NCI-H146 (cell line): ENCODE data around the gene MYMX.
"Not testable (repeated sequence)": the region's sequence is repeated elsewhere in the genome, so short reads cannot be mapped to it uniquely, and the experiment has no call there.

ENCODE experiments used
- DNase-seq: peaks from one replicate; lab custom pipeline; 2025; lab: John Stamatoyannopoulos, UW

MYMX gene

GRCh38 chr6:44219815-44220784 lies 3.4 kb downstream of the MYMX start:
- DNase-seq, result no peak

GRCh38 chr6:44220913-44221290 lies 4.2 kb downstream of the MYMX start:
- no peak for DNase-seq

DNA sequence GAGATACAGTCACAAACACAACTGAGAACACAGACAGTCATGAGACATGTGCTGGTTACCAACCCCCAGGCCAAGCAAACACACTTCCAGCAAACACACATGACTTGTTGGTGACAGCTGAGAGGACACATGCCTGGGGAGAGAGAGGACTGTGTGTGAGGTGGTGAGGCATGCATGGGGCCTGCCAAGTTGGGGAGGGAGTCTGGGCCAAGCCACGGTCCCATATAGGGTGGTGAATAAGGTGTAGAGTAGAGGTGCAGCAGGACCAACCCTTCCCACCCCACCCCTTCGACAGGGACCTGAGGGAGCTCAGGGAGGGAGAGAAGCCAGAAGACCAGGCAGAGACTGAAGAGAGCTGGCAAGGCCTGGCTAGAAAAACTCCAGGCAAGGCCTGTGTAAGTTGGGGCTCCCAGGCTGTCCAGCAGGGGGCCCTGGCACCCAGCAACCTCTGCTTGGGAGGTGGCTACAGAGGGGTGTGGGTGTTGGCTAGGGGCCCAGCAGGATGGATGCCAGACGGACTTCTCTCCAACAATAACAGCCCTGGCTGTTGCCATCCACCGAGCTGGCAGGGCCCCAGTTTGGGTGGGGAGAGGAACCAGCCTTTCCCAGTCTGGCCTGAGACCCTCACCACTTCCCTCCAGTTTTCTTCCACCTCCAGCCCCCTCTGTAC lies 4.7 kb downstream of the MYMX start:
- peak; percentile 74 for DNase-seq

GRCh38 chr6:44221961-44222335 lies 5.2 kb downstream of the MYMX start:
- DNase-seq, result no peak

- no peak for DNase-seq
Observed at GRCh38 chr6:44222486-44223318, 6.0 kb downstream of the MYMX start.

DNA sequence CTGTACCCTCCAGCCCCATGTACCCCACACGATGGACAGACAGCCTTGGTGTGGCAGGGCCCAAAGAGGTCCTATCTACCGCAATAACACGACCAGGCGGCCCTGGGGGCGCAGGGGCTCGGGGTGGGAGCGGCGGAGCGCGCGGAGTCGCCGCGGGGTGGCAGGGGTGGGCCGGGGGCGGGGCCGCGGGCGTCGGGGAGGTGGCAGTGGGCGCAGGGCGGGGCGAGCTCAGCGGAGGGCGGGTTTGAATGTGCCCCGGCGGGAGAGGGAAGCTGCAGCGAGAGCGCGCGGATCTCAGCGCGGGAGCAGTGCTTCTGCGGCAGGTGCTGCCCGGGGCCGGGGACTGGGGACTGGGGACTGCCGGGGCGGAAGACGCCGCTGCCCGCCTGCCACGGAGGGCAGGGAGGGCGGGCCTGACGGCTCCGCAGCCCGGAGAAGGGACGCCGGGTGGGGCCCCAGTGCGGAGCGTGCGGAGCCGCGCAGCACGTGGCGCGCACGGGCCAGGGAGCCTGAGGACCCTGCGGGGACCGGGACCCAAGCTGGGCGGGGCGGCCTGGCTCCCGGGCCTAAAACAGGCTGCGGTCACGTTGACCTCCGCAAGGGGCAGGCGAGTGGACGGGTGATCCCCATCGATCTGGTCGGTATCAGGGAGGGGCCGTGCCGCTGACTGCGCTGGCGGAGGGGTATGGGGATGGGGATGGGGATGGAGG lies 6.7 kb downstream of the MYMX start, which contains the start of gene SLC29A1:
TSS of gene SLC29A1 (plus strand) at position 277 of the 710 bp plus-strand sequence. CDS start 3,719 bp downstream, outside the sequence.
- peak; percentile 96 for DNase-seq

DNA sequence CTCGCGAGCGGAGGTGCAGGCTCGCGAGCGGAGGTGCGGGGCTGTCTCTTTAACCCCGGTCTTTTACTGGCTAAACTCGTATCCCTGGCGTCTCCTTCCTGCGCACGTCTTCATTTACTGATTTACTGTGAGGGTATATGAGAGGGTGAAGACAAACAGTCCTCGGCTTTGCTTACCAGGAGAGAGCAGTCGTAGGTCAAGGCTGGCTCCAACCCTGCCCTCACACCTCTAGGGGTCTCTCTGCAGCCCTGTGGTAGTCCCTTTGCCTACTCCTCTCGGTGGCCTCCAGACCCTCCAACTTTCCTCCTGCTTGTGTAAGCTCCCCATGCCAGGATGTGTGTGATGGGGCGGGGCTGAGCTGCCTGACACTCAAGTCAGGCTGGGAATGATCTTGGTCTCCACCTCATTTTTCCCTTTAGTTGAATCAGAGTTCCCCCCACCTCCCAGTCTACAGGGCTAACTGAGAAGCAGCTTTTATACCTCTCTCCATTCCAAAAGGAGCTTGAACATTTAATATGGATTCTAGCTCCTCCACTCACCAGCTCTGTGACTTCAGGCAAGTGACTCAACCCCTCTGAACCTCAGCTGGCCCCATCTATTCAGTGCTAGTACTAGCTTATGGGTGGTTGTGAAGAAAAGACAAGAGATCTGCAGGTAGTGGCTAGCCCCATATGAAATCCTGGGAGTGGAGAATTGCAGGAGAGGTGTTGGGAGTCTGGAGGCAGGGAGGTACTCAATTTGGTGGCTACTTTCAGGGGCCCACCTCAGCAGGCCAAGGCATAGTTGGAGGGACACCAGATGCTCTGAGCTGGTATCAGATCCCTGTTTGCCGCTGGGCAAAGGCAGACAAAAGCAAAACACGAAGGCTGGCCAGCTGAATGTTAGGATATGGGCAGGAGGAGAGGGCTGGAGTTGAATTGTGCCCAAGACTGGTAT lies 7.6 kb downstream of the MYMX start:
- DNase-seq, result peak; percentile 84

- DNase-seq, result peak; percentile 61
Observed at GRCh38 chr6:44224965-44225305, 8.2 kb downstream of the MYMX start.

- peak; percentile 98 for DNase-seq
Observed at GRCh38 chr6:44225579-44226325, 9.0 kb downstream of the MYMX start.

DNA sequence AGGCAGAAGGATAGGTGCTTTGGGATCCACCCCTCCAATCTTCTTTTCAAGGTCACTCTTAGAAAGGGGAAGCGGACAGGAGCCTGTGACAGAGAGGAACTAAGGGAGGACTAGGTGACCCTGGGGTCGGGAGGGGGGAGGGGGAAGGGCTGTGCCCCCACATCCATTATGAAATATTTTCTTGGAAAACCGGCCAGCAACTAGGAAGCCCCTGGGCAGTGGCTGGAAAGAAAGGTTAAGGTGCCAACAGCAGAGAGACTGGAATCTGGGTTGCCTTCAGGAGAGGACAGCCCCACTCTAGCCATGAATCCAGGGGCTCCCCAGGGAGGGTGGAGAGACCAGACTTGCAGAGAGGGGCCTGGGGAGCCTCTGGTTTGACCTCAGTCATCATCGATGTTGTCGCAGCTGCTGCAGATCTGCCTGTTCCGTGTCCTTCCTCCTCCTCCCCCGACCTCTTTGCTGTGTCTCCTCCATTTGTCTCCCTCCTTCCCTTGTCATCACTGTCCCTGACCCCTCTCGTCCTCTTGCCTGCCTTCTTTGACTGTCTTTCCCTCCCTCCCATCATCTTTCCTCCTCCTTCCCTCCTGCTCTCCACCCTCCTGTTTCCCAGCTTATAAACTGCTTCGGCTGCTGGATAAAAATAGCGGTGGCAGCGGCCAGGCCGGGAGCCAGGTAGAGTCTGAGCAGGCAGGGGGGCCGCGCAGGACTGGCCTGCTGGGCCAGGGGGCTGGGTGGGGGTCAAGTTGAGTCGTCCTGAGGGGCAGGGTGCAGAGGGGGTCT lies 9.8 kb downstream of the MYMX start:
- DNase-seq, result peak; percentile 32

DNA sequence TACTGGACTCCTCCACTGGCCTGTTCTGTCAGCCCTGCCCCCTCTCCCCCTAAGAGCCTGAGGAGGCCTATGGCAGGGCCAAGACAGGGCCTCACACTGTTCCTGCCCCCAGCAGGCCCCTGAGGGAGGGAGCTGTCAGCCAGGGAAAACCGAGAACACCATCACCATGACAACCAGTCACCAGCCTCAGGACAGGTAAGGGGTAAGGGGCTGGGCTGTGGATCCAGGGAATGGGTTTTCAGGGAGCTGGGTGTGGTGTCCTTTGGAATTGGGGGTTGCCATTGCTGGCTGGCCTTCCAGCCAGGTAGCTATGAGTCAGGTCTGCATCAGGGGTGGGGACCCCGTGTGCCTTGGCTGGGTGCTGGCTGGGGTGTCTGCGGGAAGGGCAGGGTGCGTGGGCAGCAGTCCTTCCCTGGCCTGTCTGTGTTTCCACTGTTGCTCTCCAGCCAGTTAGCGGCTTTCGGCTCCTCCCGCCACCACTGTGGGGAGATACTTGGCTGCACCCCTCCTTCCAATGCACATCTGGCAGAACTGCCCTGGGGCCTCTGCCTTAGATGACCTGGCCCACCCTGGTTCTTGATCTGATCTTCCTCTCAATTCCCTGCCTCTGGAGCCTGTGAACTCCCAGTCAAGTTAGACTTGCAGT lies 10.5 kb downstream of the MYMX start:
- peak; percentile 33 for DNase-seq

DNA sequence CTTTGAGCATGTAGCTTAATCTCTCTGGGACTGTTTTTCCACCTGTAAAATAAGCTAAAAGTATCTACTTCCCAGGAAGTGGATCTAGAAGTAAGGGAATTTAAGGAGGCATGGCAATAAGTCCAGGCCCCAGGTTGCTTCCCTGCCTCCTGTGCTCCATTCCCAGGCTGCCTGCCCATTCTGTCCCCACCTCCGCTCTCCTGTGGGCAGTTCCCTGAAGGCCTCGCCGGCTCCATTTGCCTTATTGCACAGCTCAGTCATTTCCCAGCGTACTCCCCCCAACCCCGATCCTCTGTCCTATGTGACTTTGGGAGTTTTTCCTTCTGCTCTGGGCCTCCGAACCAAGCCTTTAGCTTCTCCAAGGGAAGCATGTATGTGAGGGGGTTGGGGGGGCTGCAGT lies 11.3 kb downstream of the MYMX start:
- DNase-seq, result no peak

- no peak for DNase-seq
Observed at GRCh38 chr6:44228433-44228832, 11.7 kb downstream of the MYMX start.

DNA sequence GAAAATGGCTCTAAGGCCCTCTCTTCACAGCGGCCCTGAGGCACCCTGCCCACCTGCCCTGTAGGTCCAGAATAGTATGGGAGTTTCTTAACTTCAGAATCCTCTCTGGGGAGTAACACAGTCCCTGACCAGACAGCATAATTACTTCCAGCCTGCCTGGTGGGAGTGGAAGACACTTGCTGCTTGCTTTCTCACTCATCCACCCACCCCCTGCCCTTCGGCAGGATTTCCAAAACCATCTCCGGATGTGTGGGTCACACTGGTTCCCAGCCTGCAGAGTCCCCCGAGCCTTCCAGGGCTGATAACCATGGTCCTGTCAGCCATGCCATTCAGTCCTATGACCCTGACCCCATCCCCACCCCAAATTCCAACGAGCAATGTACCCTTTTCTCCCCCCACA lies 12.1 kb downstream of the MYMX start:
- no peak for DNase-seq

DNA sequence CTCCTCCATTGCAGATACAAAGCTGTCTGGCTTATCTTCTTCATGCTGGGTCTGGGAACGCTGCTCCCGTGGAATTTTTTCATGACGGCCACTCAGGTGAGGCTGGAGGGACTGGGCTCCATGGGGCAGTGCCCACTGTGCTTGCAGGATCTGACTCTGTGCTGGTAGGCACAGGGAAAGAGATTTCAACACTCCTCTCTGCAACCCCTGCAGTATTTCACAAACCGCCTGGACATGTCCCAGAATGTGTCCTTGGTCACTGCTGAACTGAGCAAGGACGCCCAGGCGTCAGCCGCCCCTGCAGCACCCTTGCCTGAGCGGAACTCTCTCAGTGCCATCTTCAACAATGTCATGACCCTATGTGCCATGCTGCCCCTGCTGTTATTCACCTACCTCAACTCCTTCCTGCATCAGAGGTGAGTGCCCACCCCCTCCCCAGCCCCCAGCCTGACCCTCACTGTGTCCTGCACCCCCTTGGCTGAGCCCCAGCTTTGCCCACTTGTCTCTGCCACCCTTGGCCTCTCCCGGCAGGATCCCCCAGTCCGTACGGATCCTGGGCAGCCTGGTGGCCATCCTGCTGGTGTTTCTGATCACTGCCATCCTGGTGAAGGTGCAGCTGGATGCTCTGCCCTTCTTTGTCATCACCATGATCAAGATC lies 12.8 kb downstream of the MYMX start:
- no peak for DNase-seq

DNA sequence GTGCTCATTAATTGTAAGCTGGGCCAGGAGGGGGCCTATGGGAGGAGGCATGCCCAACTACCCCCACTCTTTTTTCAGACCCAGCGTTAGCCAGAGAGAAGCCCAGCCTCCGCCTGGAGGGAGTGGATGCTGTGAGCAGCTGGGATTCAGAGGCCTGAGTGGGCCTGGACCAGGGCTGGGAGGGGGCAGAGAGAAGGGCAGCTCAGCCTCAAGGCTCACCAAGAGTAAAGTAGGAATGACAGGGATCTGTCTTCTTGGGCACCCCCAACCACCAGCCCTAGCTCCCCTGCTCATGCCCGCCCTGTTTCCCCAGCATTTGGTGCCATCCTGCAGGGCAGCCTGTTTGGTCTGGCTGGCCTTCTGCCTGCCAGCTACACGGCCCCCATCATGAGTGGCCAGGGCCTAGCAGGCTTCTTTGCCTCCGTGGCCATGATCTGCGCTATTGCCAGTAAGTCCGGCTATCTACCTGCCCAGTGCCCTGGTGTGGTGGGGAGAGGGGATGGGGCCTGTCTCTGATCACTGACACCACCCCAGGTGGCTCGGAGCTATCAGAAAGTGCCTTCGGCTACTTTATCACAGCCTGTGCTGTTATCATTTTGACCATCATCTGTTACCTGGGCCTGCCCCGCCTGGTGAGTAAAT lies 13.4 kb downstream of the MYMX start:
- no peak for DNase-seq

- not testable (repeated sequence) for DNase-seq
Observed at GRCh38 chr6:44231426-44231825, 14.7 kb downstream of the MYMX start.
